ENCODE results near the gene CNIH1.
A peak's percentile ranks its signal among the peaks of the same experiment; 100 is the strongest.
"Not testable (repeated sequence)": the region's sequence is repeated elsewhere in the genome, so short reads cannot be mapped to it uniquely, and the experiment has no call there.

Gene CNIH1

DNA sequence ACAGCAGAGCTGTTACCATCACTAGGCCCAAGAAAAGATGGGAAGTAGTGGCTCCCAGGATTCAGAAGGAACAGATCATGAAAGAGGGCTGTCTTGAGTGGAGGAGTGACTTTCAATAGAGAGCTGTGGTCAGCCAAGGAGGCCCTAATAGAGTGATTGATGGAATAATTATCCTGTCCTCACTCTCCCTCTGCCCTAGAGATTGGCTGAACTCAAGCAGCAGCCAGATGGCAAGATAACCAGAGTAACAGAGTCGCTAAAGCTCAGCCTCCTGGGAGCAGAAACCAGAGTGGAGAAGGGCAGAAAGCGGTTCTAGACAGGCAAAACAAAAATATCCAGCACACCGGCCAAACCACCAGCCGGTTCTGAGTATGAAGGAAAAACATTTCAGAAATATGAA, 24.5 kb upstream of the CNIH1 start:
- DNase-seq, result no peak

DNA sequence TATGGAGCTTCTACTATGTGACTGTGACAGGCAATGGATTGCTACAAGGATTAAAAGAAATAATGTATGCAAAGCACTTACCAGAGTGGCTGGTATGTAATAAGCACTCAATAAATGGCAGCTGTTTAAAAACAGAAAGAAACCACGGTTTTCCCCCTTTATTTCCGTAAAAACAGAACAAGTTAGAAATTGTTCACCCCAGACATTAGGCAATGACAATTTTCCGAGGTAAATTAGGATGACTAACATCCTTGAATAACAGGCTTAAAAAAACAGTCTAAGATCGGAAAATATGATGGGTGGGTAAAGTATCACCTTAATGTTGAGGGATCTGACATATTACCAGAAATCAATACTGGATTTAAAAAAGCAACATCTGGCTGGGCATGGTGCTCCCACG, 20.9 kb upstream of the CNIH1 start:
- DNase-seq, result no peak

- DNase-seq, result no peak
Measured at GRCh38 chr14:54459106-54459505, 17.9 kb upstream of the CNIH1 start.

GRCh38 chr14:54458536-54458935, 17.4 kb upstream of the CNIH1 start:
- DNase-seq, result not testable (repeated sequence)

- no peak for DNase-seq
Measured at GRCh38 chr14:54457609-54457996, 16.4 kb upstream of the CNIH1 start.

GRCh38 chr14:54456820-54457608, 15.8 kb upstream of the CNIH1 start:
- not testable (repeated sequence) for DNase-seq

- DNase-seq, result no peak
Measured at GRCh38 chr14:54455363-54455762, 14.2 kb upstream of the CNIH1 start.

GRCh38 chr14:54453990-54454389, 12.8 kb upstream of the CNIH1 start:
- not testable (repeated sequence) for DNase-seq

DNA sequence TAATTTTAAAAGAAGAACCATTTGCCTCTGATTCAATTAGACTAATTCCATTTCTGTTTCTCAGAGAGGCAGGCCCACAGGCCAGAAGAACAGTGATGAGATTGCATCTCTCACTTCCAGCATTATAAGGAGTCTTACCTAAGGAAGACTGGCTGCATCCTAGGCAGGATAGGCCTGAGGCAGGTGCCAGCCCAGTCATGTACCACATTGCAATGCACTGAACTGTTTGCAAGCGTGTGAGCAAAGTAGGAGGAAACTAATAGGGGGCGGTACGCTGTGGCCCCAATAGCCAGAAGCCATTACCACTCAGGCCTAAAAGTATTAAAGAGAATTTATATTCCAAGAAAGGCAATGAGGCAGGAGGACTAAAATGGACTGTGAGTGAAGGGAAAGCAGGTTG, 12.1 kb upstream of the CNIH1 start:
- no peak for DNase-seq

DNA sequence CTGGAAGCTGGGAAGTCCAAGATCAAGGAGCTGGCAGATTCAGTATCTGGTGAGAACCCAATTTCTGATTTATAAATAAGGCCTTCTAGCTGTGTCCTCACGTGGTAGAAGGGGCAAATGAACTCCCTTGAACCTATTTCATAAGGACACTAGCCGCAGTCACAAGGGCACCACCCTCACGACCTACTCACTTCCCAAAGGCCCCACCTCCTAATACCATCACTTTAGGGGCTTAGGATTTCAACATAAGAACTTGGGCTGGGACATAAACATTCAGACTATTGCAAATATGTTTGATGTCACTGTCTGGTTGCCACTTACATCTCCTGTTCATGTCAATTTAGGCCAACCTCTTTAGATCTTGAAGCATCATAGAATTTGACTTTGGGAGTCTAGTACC, 10.8 kb upstream of the CNIH1 start:
- no peak for DNase-seq

DNA sequence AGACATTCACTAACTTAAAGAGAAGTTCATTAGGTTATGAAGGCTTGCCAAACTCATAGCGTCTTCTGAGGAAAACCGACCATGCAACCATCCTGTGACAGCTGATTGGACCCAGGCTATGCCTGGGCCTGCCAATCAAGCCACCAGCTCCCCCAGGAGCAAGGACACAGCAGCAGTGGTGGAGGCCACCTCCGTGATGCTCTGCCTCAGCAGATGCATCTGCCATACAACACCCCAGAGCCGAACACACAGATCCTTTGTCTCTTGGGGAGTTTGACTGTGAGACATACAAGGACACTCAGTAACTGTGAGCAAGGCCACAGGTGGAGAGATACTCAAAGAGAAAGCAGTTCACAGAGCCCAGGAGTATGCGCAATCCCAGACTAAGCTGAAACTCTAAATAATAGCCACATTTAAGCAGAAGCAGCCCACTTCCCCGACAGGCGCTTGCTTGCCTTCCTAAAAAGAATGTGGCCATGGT, 10.0 kb upstream of the CNIH1 start:
- DNase-seq, result no peak

- no peak for DNase-seq
Measured at GRCh38 chr14:54450535-54450934, 9.4 kb upstream of the CNIH1 start.

- peak; percentile 5 for DNase-seq
Measured at GRCh38 chr14:54447231-54447692, 6.1 kb upstream of the CNIH1 start.

GRCh38 chr14:54446161-54446693, 5.1 kb upstream of the CNIH1 start:
- no peak for DNase-seq

GRCh38 chr14:54444681-54445080, 3.5 kb upstream of the CNIH1 start:
- DNase-seq, result no peak

DNA sequence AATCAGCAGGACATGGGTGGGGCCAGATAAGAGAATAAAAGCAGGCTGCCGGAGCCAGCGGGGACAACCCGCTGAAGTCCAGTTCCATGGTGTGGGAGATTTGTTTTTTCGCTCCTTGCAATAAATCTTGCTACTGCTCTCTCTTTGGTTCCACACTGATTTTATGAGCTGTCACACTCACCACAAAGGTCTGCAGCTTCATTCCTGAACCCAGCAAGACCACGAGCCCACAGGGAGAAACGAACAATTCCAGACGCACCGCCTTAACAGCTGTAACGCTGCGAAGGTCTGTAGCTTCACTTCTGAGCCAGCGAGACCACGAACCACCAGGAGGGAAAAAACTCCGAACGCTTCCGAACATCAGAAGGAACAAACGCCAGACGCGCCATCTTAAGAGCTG, 2.8 kb upstream of the CNIH1 start:
- DNase-seq, result no peak

DNA sequence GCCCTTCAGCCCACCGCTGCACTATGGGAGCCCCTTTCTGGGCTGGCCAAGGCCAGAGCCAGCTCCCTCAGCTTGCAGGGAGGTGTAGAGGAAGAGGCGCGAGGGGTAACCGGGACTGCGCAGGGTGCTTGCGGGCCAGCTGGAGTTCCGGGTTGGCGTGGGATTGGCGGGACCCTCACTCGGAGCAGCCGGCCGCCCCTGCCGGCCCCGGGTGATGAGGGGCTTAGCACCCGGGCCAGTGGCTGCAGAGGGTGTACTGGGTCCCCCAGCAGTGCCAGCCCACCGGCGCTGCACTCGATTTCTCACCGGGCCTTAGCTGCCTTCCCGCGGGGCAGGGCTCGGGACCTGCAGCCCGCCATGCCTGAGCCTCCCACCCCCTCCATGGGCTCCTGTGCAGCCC, 1.8 kb upstream of the CNIH1 start:
- not testable (repeated sequence) for DNase-seq

DNA sequence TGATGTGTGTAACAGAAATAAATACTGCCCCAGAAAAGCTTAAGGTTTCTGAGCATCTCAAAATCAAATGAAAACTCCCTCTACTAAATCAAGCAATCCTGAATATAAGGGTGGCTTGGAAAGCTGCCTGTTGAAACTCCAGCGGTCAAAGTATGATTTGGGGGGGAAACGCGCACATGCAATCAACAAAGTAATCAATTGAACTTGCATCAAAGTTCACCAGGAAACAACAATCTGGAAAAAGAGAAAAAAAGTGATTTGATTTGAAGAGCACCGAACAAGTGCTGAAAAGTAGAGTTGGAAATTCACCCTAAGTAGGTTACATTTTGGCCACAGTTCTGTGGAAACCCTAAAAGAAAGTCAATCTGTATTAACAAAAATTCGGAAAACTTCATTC, 700 bp downstream of the CNIH1 start:
- DNase-seq, result peak; percentile 7

- DNase-seq, result no peak
Measured at GRCh38 chr14:54440037-54440436, 1.1 kb downstream of the CNIH1 start.

DNA sequence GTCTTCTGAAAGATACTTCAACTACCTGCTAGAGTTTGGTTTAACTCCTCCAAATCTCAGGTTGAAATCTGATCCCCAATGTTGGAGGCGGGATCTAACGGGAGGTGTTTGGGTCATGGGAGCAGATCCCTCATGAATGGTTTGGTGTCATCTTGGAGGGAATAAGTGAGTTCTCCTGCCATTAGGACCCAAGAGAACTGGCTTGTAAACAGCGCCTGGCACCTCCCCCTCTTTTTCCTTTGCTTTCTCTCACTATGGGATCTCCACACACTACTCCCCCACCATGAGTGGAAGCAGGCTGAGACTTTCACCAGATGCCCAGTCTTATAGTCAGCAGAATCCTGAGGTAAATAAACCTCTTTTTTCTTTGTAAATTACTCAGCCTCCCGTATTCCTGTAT, 2.5 kb downstream of the CNIH1 start:
- no peak for DNase-seq

- DNase-seq, result not testable (repeated sequence)
Measured at GRCh38 chr14:54437954-54438353, 3.2 kb downstream of the CNIH1 start.

GRCh38 chr14:54435500-54435981, 5.6 kb downstream of the CNIH1 start:
- no peak for DNase-seq

DNA sequence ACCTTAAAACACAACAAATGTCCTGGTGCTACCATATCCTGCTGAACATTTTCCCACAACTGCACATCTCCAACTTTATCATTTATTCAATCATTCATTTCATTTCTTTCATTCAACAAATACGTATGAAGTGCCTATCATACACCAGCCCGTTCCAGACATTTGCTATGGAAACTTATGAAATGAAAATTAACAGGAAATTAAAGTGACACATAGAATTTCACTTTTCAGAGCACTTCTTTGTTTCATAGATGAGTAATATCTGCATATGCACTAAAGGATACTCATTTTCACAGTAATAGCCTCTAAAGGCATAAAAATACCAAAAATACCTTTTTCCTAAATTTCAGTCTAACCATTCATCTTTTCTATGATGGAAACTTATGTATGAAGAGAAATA, 12.6 kb downstream of the CNIH1 start:
- DNase-seq, result no peak

GRCh38 chr14:54427871-54428270, 13.3 kb downstream of the CNIH1 start:
- no peak for DNase-seq
